Liver (tissue), 3 donors: ENCODE measurements around the gene SAV1.

Experiments used
- FOXA1 ChIP-seq: IDR thresholded peaks from 2 replicates; pipeline ENCODE4 v1.6.1; 2016; ENCODE audit warnings: antibody characterized with exemption
- GABPA ChIP-seq, 2 donors: IDR thresholded peaks in 1 of 2; conservative IDR thresholded peaks in 1 of 2; 2 replicates each; pipeline ENCODE4 v1.6.1; 2016; ENCODE audit warnings: antibody characterized with exemption in 2 of 2, mild to moderate bottlenecking in 1 of 2, moderate library complexity in 1 of 2
- HNF4A ChIP-seq, 2 donors: conservative IDR thresholded peaks; 2 replicates each; pipeline ENCODE4 v1.6.1; 2016; ENCODE audit warnings: antibody characterized with exemption in 2 of 2, mild to moderate bottlenecking in 2 of 2
- JUND ChIP-seq, 2 donors: IDR thresholded peaks; 2 replicates each; pipeline ENCODE4 v1.6.1; 2016; ENCODE audit warnings: antibody characterized with exemption in 2 of 2
- NR2F2 ChIP-seq: IDR thresholded peaks from 2 replicates; pipeline ENCODE4 v1.6.1; 2016; ENCODE audit warnings: antibody characterized with exemption
- RAD21 ChIP-seq, 2 donors: IDR thresholded peaks; 2 replicates each; pipeline ENCODE4 v1.6.1; 2016; ENCODE audit warnings: antibody characterized with exemption in 2 of 2, mild to moderate bottlenecking in 2 of 2
- SP1 ChIP-seq: IDR thresholded peaks from 2 replicates; pipeline ENCODE4 v1.6.1; 2018; ENCODE audit warnings: antibody characterized with exemption, mild to moderate bottlenecking
- TF ChIP-seq, protein P1 (sequence below): fragments of 150-350 bp; IDR thresholded peaks from 2 replicates; pipeline ENCODE4 v1.5.1; 2017; ENCODE audit warnings: improper control_type of control experiment, low read depth, low read length; ENCODE audit not compliant: missing input control
- TF ChIP-seq, protein P2 (sequence below): IDR thresholded peaks from 2 replicates; pipeline ENCODE4 v1.6.1; 2016; ENCODE audit warnings: antibody characterized with exemption, mild to moderate bottlenecking
- TF ChIP-seq, protein P3 (sequence below): IDR thresholded peaks from 2 replicates; pipeline ENCODE4 v1.6.1; 2016; ENCODE audit warnings: antibody characterized with exemption
- TF ChIP-seq, protein P4 (sequence below): IDR thresholded peaks from 2 replicates; pipeline ENCODE4 v1.6.1; 2016; ENCODE audit warnings: antibody characterized with exemption
- TF ChIP-seq, protein P5 (sequence below): IDR thresholded peaks from 2 replicates; pipeline ENCODE4 v1.6.1; 2016; ENCODE audit warnings: antibody characterized with exemption
- donor health status: healthy.
- donor health status: healthy.

DNA sequence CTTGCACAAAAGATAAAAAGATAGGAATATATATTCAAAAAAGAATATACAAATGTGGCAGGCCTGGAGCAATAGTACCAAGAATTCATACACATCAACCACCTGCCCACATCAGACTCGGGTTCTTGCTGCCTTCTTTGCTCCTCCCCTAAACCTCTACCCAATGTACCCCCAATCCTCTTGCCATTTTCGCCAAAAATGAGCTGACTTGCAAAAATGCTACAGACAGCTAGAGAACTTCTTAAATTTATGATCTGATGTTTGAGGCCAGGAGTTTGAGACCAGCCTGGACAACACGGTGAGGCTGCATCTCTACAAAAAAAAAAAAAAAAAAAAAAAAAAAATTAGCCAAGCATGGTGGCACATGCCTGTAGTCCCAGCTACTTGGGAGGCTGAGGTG is 42.9 kb upstream of the SAV1 start:
- TF ChIP-seq, protein P1, sequence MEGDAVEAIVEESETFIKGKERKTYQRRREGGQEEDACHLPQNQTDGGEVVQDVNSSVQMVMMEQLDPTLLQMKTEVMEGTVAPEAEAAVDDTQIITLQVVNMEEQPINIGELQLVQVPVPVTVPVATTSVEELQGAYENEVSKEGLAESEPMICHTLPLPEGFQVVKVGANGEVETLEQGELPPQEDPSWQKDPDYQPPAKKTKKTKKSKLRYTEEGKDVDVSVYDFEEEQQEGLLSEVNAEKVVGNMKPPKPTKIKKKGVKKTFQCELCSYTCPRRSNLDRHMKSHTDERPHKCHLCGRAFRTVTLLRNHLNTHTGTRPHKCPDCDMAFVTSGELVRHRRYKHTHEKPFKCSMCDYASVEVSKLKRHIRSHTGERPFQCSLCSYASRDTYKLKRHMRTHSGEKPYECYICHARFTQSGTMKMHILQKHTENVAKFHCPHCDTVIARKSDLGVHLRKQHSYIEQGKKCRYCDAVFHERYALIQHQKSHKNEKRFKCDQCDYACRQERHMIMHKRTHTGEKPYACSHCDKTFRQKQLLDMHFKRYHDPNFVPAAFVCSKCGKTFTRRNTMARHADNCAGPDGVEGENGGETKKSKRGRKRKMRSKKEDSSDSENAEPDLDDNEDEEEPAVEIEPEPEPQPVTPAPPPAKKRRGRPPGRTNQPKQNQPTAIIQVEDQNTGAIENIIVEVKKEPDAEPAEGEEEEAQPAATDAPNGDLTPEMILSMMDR = no peak
- TF ChIP-seq GABPA (IDR thresholded peaks at IDR 0.05 in 1 of 2, conservative IDR thresholded peaks at IDR 0.05 in 1 of 2) (no peak), HNF4A (conservative IDR thresholded peaks at IDR 0.05) (no peak), NR2F2 (no peak), RAD21 (IDR thresholded peaks at IDR 0.05) (no peak), SP1 (no peak), FOXA1 (no peak), JUND (IDR thresholded peaks at IDR 0.05) (no peak)
- TF ChIP-seq, protein P2, sequence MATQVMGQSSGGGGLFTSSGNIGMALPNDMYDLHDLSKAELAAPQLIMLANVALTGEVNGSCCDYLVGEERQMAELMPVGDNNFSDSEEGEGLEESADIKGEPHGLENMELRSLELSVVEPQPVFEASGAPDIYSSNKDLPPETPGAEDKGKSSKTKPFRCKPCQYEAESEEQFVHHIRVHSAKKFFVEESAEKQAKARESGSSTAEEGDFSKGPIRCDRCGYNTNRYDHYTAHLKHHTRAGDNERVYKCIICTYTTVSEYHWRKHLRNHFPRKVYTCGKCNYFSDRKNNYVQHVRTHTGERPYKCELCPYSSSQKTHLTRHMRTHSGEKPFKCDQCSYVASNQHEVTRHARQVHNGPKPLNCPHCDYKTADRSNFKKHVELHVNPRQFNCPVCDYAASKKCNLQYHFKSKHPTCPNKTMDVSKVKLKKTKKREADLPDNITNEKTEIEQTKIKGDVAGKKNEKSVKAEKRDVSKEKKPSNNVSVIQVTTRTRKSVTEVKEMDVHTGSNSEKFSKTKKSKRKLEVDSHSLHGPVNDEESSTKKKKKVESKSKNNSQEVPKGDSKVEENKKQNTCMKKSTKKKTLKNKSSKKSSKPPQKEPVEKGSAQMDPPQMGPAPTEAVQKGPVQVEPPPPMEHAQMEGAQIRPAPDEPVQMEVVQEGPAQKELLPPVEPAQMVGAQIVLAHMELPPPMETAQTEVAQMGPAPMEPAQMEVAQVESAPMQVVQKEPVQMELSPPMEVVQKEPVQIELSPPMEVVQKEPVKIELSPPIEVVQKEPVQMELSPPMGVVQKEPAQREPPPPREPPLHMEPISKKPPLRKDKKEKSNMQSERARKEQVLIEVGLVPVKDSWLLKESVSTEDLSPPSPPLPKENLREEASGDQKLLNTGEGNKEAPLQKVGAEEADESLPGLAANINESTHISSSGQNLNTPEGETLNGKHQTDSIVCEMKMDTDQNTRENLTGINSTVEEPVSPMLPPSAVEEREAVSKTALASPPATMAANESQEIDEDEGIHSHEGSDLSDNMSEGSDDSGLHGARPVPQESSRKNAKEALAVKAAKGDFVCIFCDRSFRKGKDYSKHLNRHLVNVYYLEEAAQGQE = no peak
- TF ChIP-seq, protein P3, sequence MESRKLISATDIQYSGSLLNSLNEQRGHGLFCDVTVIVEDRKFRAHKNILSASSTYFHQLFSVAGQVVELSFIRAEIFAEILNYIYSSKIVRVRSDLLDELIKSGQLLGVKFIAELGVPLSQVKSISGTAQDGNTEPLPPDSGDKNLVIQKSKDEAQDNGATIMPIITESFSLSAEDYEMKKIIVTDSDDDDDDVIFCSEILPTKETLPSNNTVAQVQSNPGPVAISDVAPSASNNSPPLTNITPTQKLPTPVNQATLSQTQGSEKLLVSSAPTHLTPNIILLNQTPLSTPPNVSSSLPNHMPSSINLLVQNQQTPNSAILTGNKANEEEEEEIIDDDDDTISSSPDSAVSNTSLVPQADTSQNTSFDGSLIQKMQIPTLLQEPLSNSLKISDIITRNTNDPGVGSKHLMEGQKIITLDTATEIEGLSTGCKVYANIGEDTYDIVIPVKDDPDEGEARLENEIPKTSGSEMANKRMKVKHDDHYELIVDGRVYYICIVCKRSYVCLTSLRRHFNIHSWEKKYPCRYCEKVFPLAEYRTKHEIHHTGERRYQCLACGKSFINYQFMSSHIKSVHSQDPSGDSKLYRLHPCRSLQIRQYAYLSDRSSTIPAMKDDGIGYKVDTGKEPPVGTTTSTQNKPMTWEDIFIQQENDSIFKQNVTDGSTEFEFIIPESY = no peak
- TF ChIP-seq, protein P4, sequence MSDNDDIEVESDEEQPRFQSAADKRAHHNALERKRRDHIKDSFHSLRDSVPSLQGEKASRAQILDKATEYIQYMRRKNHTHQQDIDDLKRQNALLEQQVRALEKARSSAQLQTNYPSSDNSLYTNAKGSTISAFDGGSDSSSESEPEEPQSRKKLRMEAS = no peak
- TF ChIP-seq, protein P5, sequence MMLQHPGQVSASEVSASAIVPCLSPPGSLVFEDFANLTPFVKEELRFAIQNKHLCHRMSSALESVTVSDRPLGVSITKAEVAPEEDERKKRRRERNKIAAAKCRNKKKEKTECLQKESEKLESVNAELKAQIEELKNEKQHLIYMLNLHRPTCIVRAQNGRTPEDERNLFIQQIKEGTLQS = no peak
